Rectal smooth muscle tissue (tissue), 1 donor: ENCODE data around the gene ARAP1.
"Not testable (repeated sequence)": the region's sequence is repeated elsewhere in the genome, so short reads cannot be mapped to it uniquely, and the experiment has no call there.

Experiments
- H3K27ac ChIP-seq: one replicate; pipeline ENCODE4 v1.7.0; 2013; ENCODE audit warnings: low read depth, low read length, inconsistent platforms
- H3K27me3 ChIP-seq: one replicate; pipeline ENCODE4 v1.7.0; 2013; ENCODE audit warnings: low read length; ENCODE audit not compliant: control insufficient read depth, insufficient read depth
- H3K36me3 ChIP-seq: one replicate; pipeline ENCODE4 v1.7.0; 2013; ENCODE audit warnings: low read length; ENCODE audit not compliant: control insufficient read depth, insufficient read depth
- H3K4me1 ChIP-seq: one replicate; pipeline ENCODE4 v1.7.0; 2013; ENCODE audit warnings: low read length; ENCODE audit not compliant: control insufficient read depth, insufficient read depth
- H3K4me3 ChIP-seq: one replicate; pipeline ENCODE4 v1.7.0; 2013; ENCODE audit warnings: low read length
- H3K9ac ChIP-seq: one replicate; pipeline ENCODE4 v1.7.0; 2013; ENCODE audit warnings: low read length

The ARAP1 gene

GRCh38 chr11:72752088-72752914 is at the start of gene ARAP1:
Gene ARAP1 (minus strand): TSS chr11:72752408. CDS start chr11:72727128, 25,280 bp downstream.
- H3K4me1 ChIP-seq, result peaks cover 6% of the 10 kb centered on the region
- H3K9ac ChIP-seq, result peak within 1 kb of the TSS; percentile 52
- no peaks in the 10 kb centered on the region for H3K27me3 ChIP-seq
- peak within 1 kb of the TSS; percentile 85 for H3K4me3 ChIP-seq
- peaks cover 9% of the 10 kb centered on the region for H3K36me3 ChIP-seq
- H3K27ac ChIP-seq, result peak within 1 kb of the TSS; percentile 18

GRCh38 chr11:72799441-72799840 is 47.2 kb upstream of the ARAP1 start:
- H3K27me3 ChIP-seq, result no peaks in the 10 kb centered on the region
- no peak overlapping the region for H3K9ac ChIP-seq
- H3K27ac ChIP-seq, result no peak overlapping the region
- peaks cover 1% of the 10 kb centered on the region for H3K4me1 ChIP-seq
- no peak overlapping the region for H3K4me3 ChIP-seq
- no peaks in the 10 kb centered on the region for H3K36me3 ChIP-seq

DNA sequence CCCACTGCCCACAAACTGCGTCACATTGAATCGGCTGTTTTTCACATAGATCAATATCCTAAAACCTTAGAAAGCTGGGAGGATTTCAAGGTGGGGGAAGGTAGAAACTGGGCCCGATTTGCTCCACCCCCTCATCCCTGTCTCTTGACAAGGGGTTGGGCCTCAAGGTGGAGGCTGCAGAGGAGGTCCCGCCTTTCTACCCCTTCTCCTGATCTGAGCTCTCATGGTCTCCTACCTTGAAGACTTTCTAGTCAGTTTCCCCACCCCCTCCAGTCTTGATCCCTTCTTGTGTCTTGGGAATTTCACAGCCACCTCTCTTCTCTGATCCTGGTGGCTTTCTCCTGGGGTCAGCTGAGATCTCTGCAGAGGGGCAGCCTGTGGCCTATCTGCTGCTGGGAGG is 46.2 kb upstream of the ARAP1 start:
- Histone ChIP-seq H3K27me3 (no peaks in the 10 kb centered on the region), H3K4me3 (no peak overlapping the region), H3K4me1 (peaks cover 6% of the 10 kb centered on the region), H3K36me3 (no peaks in the 10 kb centered on the region), H3K9ac (no peak overlapping the region), H3K27ac (no peak overlapping the region)

DNA sequence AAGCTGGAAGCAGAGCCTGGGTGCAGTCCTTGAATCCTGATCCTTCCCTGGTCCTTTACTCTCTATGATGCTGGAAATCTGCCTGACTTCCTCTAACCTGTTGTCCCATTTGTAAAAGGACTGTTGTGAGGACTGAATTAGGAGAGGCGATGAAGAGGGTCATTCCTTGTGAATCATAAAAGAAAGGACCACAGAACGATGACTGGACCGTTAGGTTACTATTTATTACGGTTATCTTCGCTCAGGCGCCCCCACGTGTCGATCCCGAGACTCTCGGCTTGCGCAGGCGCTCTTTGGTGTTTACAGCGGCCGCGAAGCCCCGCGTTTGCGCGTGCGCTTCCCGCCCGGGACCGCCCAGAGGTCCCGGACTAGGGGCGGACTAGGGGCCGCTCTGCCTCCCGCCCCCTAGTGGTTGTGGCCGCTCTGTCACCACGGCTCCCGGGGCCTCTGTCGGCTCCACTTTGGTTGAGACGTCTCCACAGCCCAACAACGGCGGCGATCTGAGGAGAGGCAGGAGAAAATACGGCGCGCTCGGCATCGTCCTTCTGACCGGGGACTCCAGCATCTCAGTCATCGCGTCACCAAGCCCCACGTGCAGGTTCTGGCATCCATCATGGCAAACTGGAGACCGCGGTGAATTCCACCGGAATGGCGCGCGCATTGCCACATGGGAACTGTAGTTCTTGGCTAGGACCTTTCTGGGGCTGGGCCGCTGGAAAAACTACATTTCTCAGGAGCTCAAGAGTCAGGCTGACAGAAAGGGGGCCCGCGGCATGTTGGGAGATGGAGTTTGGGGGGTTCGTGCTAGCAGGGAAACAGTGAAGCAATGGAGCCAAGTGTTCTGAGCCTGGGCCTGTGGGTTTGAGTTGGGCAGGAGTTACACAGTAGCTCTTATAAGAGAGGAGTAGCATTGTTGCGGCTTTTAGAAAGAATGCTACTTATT is 41.5 kb upstream of the ARAP1 start, which contains the start of gene STARD10:
Gene STARD10 (minus strand): TSS at position 623 of the 943 bp plus-strand sequence. CDS start 12,866 bp downstream, outside the sequence.
- Histone ChIP-seq H3K9ac (peak within 1 kb of the TSS; percentile 74), H3K27ac (peak within 1 kb of the TSS; percentile 82), H3K4me3 (peak within 1 kb of the TSS; percentile 91), H3K27me3 (no peaks in the 10 kb centered on the region), H3K36me3 (no peaks in the 10 kb centered on the region), H3K4me1 (peaks cover 12% of the 10 kb centered on the region)

DNA sequence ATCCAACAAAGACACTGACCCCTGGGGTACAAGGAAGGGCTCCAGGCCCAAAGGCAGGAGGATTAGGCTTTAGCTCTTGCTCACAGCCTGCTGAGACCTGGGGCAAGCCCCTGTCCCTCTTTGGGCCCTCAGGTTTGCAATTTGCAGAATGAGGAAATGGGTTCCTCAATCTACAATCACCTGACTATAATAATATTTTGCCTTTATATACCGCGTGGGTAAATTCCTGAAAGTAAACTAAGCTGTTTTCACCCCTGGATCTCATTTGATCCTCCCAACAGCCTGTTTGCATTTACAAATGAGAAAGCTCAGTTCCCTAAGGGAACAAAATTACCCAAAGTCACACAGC is 40.8 kb upstream of the ARAP1 start:
- Histone ChIP-seq H3K27ac (peak overlapping the region; percentile 82), H3K4me3 (peak overlapping the region; percentile 37), H3K9ac (peak overlapping the region; percentile 1), H3K27me3 (no peaks in the 10 kb centered on the region), H3K36me3 (no peaks in the 10 kb centered on the region), H3K4me1 (peaks cover 12% of the 10 kb centered on the region)

DNA sequence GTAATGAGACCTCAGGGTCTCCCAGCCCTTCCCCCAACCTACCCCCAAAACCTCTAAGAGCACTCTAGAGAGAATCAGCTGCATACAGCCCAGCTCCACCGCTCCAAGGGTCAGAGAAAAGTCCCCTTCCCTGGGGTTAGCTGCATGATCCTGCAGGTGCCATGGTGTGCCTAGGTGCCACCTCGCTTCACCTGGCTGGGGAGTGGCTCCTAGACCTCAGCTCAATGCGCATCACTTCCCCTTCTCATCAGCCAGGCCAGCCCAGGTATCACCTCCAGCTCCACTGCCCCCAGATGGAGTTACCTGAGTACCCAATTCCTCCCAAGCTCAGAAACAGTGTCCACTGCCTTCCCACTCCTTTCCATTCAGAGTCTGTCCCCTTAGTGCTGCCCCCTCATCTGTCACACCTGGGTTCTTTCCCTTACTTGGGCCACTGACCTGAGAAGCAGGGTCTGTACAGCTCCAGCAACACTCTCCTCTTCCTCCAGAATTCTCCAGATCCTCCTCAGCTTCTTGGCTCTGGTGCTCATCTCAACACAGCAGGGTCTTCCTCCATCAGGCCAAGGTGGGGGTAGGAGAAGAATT is 40.3 kb upstream of the ARAP1 start:
- Histone ChIP-seq H3K27me3 (no peaks in the 10 kb centered on the region), H3K36me3 (no peaks in the 10 kb centered on the region), H3K27ac (peak overlapping the region; percentile 82), H3K4me3 (no peak overlapping the region), H3K9ac (no peak overlapping the region), H3K4me1 (peaks cover 12% of the 10 kb centered on the region)

DNA sequence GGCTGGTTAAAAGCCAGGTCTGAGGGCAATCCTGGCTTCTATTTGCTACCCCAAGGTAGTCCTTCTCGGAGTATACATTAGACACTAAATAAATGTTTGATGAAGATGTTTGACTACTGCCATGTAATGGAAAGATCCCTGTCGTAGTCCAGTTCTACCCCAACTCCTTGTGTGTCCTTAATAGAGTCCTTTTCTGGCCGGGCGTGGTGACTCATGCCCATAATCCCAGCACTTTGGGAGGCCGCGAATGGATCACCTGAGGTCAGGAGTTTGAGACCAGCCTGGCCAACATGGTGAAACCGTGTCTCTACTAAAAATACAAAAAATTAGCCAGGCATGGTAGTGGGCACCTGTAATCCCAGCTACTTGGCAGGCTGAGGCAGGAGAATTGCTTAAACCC is 39.0 kb upstream of the ARAP1 start:
- not testable (repeated sequence) for H3K4me3 ChIP-seq, H3K27ac ChIP-seq, H3K9ac ChIP-seq, H3K27me3 ChIP-seq, H3K36me3 ChIP-seq
- peaks cover 12% of the 10 kb centered on the region for H3K4me1 ChIP-seq

DNA sequence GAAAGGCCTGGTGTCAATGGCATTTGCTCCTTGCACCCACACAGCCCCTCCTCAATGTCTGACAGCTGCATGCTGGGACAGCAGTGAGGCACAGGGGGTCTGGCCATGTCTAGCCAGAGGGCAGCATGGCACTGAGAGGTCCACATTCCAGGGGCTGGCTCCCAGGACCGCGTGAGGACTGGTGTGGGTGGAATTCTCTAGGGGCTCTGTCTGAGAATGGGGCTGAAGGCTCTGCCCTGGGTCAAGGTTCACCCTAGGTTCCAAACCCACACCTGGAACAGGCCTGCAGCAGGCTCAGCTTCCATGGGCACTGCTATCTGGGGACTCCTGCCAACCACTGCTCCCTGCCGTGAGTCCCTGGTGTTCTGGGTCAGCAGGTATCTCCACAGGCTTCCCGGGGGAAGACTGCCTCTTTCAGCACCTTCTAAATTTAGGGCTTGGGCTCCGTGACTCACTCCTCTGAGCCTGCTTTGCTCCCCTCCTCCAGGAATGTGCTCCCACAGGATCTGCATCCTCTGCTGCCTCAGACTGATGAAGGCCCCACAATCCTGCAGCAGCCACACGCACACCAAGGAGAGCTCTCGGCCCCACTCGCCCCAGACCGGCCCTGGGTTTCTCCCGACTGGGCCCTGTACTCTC is 37.4 kb upstream of the ARAP1 start:
- H3K4me1 ChIP-seq, result peaks cover 12% of the 10 kb centered on the region

DNA sequence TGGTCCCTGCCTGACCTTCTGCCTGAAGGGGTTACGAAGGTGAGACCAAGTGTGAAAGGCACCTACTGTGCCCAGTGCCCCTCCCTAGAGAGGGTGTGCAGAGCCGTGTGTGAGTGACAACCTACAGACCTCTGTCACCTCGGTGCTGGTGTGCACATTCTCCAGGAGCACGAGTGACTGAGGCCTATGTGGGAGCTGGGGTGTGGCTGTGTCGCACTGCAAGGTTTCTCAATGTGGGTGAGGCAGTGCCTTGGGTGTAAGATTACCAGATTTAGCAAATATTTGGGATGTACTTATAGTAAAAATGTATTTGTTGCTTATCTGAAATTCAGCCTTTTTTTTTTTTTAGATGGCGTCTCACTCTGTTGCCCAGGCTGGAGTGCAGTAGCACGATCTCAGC is 36.0 kb upstream of the ARAP1 start:
- Histone ChIP-seq H3K27ac (no peak overlapping the region), H3K9ac (no peak overlapping the region)

More for the DNA sequence above, 37.4 kb upstream of the ARAP1 start:
- Histone ChIP-seq H3K4me3 (no peak overlapping the region), H3K27ac (no peak overlapping the region), H3K36me3 (no peaks in the 10 kb centered on the region), H3K27me3 (no peaks in the 10 kb centered on the region), H3K9ac (no peak overlapping the region)

DNA sequence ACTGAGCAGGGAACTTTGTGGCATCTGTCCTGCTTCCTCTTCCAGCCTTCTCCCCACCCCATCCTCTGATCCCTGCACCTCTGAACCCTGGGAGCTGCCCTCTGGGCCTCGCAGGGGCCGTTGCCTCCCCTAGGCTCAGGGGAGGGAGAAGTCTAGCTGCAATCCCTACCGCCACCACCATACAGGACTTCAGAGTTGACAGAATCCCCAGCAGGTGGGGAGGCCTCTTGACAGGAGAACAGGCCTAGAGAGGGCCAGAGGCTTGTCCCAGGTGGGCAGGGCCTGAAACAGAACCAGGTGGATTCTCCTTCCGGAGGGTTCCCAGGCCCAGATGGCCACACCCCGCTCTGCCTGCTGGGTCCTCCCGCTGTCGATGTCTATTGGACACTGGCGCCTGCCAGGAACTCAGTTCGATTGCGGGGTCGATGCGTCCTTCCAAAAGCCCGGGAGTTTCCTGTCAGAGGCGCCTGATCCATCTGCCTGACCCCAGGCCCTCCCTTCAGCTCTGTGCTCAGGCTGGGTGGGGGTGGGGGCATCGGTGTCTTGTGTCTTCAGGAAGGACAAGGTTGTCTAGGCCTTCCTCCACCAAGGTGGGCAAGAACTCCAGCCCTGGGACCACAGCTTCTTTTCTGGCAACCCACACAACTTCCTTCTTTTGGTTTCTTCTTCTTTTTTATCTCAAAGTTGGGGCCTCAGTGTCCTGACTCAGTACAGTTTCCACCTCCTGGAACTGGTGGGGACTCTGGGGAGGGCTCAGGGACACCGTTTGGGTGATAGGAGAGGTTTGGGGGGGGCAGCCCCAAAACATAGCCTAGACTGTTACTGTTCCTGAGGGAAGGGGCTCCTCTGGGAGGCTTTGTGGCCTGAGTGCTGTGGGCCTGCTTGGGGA is 35.3 kb upstream of the ARAP1 start:
- no peaks in the 10 kb centered on the region for H3K4me1 ChIP-seq
- no peaks in the 10 kb centered on the region for H3K36me3 ChIP-seq
- peak overlapping the region; percentile 14 for H3K9ac ChIP-seq
- no peaks in the 10 kb centered on the region for H3K27me3 ChIP-seq
- peak overlapping the region; percentile 1 for H3K27ac ChIP-seq
- H3K4me3 ChIP-seq, result no peak overlapping the region

More for the DNA sequence above, 36.0 kb upstream of the ARAP1 start:
- H3K4me3 ChIP-seq, result no peak overlapping the region
- peaks cover 4% of the 10 kb centered on the region for H3K4me1 ChIP-seq
- no peaks in the 10 kb centered on the region for H3K36me3 ChIP-seq
- H3K27me3 ChIP-seq, result no peaks in the 10 kb centered on the region
